Measurements from ENCODE around the gene SAMSN1. TPM values are rescaled to one million over a fixed set of nuclear protein-coding genes. Genes with fewer than 3 reads are reported as not detected.

SAMSN1 gene
- total RNA-seq, 2 experiments from 2014 or later = 2.8 TPM; not detected in 1

- Histone ChIP-seq H3K79me2 (ENCODE audit: insufficient read depth, low read depth, low read length) (no peaks in the 10 kb centered on the region), H3K9me2 (ENCODE audit: insufficient read depth, low read length) (no peaks in the 10 kb centered on the region), H3K4me2 (ENCODE audit: low read length) (no peak overlapping the region), H3K27ac (ENCODE audit: low read depth, low read length, poor library complexity, severe bottlenecking) (no peak overlapping the region), H3K4me1 (ENCODE audit: insufficient read depth, low read length, poor library complexity, severe bottlenecking) (no peaks in the 10 kb centered on the region), H3K36me3 (ENCODE audit: insufficient read depth, low read length) (no peaks in the 10 kb centered on the region), H4K20me1 (ENCODE audit: insufficient read depth, low read length) (no peaks in the 10 kb centered on the region), H3K9me3 (ENCODE audit: low read length) (no peaks in the 10 kb centered on the region), H2AFZ (ENCODE audit: low read length) (no peak overlapping the region), H3K4me3 (ENCODE audit: low read depth, low read length, poor library complexity, severe bottlenecking) (no peak overlapping the region)
- ChIA-PET CTCF (ENCODE audit: unreplicated experiment) (no interaction called here), POLR2A (interaction anchor here (1.0 to 2.9 kb wide), 4 partner anchors 9 to 16 kb away, joined by 3 to 11 read pairs (median 8); no protein-coding TSS in a partner anchor)
- TF ChIP-seq, protein P1, sequence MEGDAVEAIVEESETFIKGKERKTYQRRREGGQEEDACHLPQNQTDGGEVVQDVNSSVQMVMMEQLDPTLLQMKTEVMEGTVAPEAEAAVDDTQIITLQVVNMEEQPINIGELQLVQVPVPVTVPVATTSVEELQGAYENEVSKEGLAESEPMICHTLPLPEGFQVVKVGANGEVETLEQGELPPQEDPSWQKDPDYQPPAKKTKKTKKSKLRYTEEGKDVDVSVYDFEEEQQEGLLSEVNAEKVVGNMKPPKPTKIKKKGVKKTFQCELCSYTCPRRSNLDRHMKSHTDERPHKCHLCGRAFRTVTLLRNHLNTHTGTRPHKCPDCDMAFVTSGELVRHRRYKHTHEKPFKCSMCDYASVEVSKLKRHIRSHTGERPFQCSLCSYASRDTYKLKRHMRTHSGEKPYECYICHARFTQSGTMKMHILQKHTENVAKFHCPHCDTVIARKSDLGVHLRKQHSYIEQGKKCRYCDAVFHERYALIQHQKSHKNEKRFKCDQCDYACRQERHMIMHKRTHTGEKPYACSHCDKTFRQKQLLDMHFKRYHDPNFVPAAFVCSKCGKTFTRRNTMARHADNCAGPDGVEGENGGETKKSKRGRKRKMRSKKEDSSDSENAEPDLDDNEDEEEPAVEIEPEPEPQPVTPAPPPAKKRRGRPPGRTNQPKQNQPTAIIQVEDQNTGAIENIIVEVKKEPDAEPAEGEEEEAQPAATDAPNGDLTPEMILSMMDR (conservative IDR thresholded peaks at IDR 0.05; ENCODE audit: low read length) = no peak
- TF ChIP-seq EZH2phosphoT487 (IDR thresholded peaks at IDR 0.05; ENCODE audit: borderline replicate concordance, low read depth, low read length) = no peak
- BruUV-seq (replicated peaks) = no TSS peak
- DNase-seq (ENCODE audit: low spot score) = no peak
- intact Hi-C loops (cut with micrococcal nuclease; ENCODE audit: unreplicated experiment) = no loop called here
Measured at GRCh38 chr21:14542638-14543037, 3.5 kb downstream of the SAMSN1 start.

- TF ChIP-seq, protein P1 (conservative IDR thresholded peaks at IDR 0.05; ENCODE audit: low read length) = no peak
- TF ChIP-seq EZH2phosphoT487 (IDR thresholded peaks at IDR 0.05; ENCODE audit: borderline replicate concordance, low read depth, low read length) = no peak
- no peaks in the 10 kb centered on the region for H3K36me3 ChIP-seq (ENCODE audit: insufficient read depth, low read length)
- H3K4me2 ChIP-seq (ENCODE audit: low read length) = peak overlapping the region; percentile 3; the same call in 1 of the 2 replicates
- H3K27ac ChIP-seq (ENCODE audit: low read depth, low read length, poor library complexity, severe bottlenecking) = no peak overlapping the region
- intact Hi-C loops (cut with micrococcal nuclease; ENCODE audit: unreplicated experiment) = no loop called here
- DNase-seq (ENCODE audit: low spot score) = no peak
- no peak overlapping the region for H3K4me3 ChIP-seq (ENCODE audit: low read depth, low read length, poor library complexity, severe bottlenecking)
- no peaks in the 10 kb centered on the region for H3K79me2 ChIP-seq (ENCODE audit: insufficient read depth, low read depth, low read length)
- H3K9me3 ChIP-seq (ENCODE audit: low read length) = no peaks in the 10 kb centered on the region
- H3K9me2 ChIP-seq (ENCODE audit: insufficient read depth, low read length) = no peaks in the 10 kb centered on the region
- H2AFZ ChIP-seq (ENCODE audit: low read length) = peak overlapping the region; percentile 20; the same call in 1 of the 2 replicates
- BruUV-seq (replicated peaks) = no TSS peak
- POLR2A ChIA-PET = interaction anchor here (0.7 to 2.9 kb wide), 11 partner anchors 8 to 221 kb away, joined by 3 to 11 read pairs (median 3); no protein-coding TSS in a partner anchor
- H4K20me1 ChIP-seq (ENCODE audit: insufficient read depth, low read length) = no peaks in the 10 kb centered on the region
- H3K4me1 ChIP-seq (ENCODE audit: insufficient read depth, low read length, poor library complexity, severe bottlenecking) = no peaks in the 10 kb centered on the region
- CTCF ChIA-PET (ENCODE audit: unreplicated experiment) = no interaction called here
Measured at GRCh38 chr21:14541841-14542490, 4.1 kb downstream of the SAMSN1 start.

GRCh38 chr21:14538483-14538882 is 7.6 kb downstream of the SAMSN1 start:
- Histone ChIP-seq H3K9me2 (ENCODE audit: insufficient read depth, low read length) (no peaks in the 10 kb centered on the region), H3K4me1 (ENCODE audit: insufficient read depth, low read length, poor library complexity, severe bottlenecking) (no peaks in the 10 kb centered on the region), H4K20me1 (ENCODE audit: insufficient read depth, low read length) (no peaks in the 10 kb centered on the region), H3K4me2 (ENCODE audit: low read length) (no peak overlapping the region), H3K4me3 (ENCODE audit: low read depth, low read length, poor library complexity, severe bottlenecking) (no peak overlapping the region), H2AFZ (ENCODE audit: low read length) (no peak overlapping the region), H3K27ac (ENCODE audit: low read depth, low read length, poor library complexity, severe bottlenecking) (no peak overlapping the region), H3K9me3 (ENCODE audit: low read length) (no peaks in the 10 kb centered on the region), H3K36me3 (ENCODE audit: insufficient read depth, low read length) (no peaks in the 10 kb centered on the region), H3K79me2 (ENCODE audit: insufficient read depth, low read depth, low read length) (no peaks in the 10 kb centered on the region)
- POLR2A ChIA-PET = interaction anchor here (5.4 kb wide), 1 partner anchor 13 kb away, joined by 35 read pairs; no protein-coding TSS in a partner anchor
- BruUV-seq (replicated peaks) = no TSS peak
- CTCF ChIA-PET (ENCODE audit: unreplicated experiment) = no interaction called here
- intact Hi-C loops (cut with micrococcal nuclease; ENCODE audit: unreplicated experiment) = no loop called here
- TF ChIP-seq, protein P1 (conservative IDR thresholded peaks at IDR 0.05; ENCODE audit: low read length) = no peak
- TF ChIP-seq EZH2phosphoT487 (IDR thresholded peaks at IDR 0.05; ENCODE audit: borderline replicate concordance, low read depth, low read length) = no peak
- DNase-seq (ENCODE audit: low spot score) = no peak

All from OCI-LY7 (cell line).